Stimulated activated CD8-positive, alpha-beta memory T cell treated with anti-CD3 and anti-CD28 coated beads, Interleukin-7, amount 100 ng/mL, for 1 hour (primary cell): ENCODE measurements around the gene HMCN1.

ENCODE experiments used
- DNase-seq, 2 donors: peaks; one replicate each; pipeline ENCODE4 v3.0.0-alpha.2; 2020; ENCODE audit warnings: low read depth in 2 of 2

The HMCN1 gene

DNA sequence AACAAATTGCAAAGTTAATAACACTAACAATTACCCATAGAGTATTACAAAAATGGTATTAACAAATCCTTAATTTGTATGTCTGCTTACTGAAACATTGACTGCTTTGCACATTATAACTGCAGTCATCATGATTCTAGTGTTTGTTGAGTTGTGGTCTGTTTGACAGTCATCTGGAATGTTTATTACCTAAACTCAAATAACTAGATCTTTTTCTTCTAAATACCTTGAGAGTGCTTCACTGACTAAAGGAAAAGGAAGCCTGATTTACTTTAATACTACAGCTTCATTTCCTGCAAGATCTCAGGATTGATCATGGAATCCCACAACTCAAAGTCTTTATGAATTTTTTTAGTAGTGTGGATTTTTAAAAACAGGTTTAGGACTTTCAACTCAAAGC lies 70.0 kb downstream of the HMCN1 start:
- no peak for DNase-seq

DNA sequence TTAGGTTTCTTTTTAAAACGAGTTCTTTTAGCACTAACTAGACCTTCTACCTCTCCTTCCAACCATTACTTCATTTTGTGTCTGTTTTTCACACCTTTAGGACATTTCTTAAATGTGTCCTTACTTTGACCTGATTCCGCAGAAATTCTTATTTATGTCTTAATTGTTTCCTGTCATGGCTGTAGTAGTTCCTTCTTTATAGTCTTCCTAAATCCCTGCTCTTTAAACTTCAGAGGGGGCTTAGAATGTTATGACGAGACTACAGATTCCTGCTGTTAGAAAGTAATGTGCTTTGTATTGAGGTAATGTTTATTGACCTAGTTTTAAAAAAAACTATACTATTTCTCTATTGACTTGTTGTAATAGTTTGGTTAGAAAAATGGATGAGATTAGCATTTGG lies 70.4 kb downstream of the HMCN1 start:
- no peak for DNase-seq

- no peak for DNase-seq
These were observed 73.1 kb downstream of the HMCN1 start for GRCh38 chr1:185807275-185807674.

GRCh38 chr1:185808631-185809030 lies 74.4 kb downstream of the HMCN1 start:
- no peak for DNase-seq

DNA sequence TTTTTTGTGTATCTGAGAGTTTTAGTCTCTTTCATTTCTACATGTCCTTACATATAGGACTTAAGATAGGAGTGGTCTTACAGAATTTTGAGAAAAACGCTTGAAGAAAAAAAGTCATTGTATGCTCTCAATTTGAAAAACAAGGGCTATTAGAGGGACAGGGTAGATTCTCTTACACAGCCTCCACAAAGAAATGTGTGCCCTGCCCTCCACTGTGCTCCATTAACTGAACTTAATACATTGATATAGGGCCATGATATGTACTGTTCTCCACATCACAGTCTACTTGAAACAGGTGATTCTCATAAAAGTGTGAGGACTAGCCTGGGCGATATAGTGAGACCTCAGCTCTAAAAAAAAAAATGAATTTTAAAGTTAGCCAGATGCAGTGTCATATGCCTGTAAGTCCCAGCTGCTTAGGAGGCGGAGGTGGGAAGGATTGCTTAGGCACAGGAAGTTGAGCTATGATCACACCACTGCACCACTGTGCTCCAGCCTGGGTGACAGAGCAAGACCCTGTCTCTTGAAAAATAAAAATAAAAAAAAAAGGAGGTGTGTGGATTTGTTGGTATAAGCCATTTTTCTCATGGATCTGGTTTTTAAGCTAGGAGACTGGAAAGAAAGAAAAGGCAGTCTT lies 77.0 kb downstream of the HMCN1 start:
- DNase-seq: no peak

GRCh38 chr1:185812934-185813333 lies 78.7 kb downstream of the HMCN1 start:
- DNase-seq: no peak

DNA sequence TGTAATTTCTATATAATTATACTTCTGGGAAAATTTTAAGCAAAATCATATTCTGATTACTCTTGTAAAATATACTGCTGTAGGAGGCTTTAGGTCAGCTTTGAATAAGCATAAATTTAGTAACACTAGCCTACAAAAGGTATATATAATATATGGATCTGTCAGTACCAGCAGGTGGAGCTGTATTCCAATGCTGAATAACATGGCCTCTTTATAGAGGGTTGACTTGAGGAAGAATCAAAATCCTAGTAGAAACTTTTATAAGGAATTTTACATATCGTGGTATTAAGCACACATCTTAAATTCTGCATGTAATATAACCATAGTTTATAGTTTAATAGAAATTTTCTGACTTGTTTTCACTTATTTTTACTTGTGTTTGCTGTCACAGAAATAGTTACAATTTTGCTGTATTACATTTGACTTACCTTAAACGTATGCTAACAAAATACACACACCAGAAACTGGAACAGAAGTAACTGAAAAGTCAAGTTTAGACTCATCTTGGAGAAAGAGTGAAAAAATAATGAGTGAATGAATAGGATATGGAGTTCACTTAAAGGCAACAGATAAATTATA lies 79.3 kb downstream of the HMCN1 start:
- DNase-seq: no peak

DNA sequence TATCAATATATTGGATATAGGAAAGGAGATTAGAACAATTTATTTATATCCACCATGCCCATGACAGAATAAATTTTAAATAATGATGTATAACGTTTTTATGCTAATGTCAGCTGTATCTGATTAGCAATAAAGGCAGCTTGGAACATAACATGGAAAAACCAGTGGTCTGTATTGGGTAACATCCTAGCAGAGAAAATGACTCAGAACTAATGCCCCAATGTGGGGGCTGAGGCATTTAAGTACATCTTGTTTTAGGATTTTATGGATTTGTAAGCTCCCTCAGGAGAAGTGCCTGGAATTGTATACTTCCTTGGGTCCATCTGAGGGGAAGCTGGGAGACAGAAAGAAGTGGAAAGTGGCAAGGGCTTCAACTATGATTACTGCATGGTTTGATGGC lies 82.3 kb downstream of the HMCN1 start:
- no peak for DNase-seq

- no peak for DNase-seq
These were observed 85.6 kb downstream of the HMCN1 start for GRCh38 chr1:185819798-185820197.

GRCh38 chr1:185821612-185822385 lies 87.6 kb downstream of the HMCN1 start:
- DNase-seq: no peak

DNA sequence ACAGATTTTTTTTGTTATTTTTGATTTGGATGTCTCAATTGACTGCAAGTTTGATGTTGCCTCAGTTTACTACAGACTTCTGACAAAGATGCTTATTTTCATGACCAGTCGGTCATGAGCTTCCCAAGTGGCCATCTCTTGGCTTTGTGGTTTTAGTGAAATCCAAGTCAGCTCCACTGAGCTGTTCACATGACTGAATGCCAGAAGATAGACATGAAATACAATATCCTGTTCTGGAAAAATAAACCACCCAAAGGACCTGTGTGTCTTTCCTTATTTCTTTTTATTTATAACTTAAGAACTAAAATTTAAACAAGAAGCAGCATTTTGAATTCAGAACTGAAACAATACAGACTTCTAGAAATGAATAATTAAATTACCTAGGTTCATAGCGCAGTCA lies 89.3 kb downstream of the HMCN1 start:
- no peak for DNase-seq

DNA sequence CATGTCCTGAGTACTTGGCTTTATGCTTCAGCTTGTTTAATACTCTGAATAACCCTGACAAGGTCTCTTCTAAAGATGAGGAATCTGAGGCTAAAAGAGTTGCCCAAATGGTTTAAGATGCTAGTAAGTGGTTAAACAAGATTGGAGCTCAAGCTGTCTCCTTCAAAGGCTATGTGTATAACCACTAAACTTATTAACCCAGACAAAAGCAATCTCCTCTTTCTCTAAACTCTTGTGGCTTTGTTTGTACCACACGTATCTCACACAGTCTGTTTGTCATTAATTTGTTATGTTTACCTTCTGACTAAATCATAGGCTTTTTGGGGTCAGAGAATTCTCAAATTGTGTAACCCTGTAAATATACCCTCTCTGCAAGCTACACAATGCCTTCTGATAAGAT lies 89.9 kb downstream of the HMCN1 start:
- no peak for DNase-seq

- DNase-seq: no peak
These were observed 91.4 kb downstream of the HMCN1 start for GRCh38 chr1:185825556-185825955.

GRCh38 chr1:185834371-185834905 lies 100.2 kb downstream of the HMCN1 start:
- no peak for DNase-seq

- DNase-seq: no peak
These were observed 101.0 kb downstream of the HMCN1 start for GRCh38 chr1:185835191-185835590.

DNA sequence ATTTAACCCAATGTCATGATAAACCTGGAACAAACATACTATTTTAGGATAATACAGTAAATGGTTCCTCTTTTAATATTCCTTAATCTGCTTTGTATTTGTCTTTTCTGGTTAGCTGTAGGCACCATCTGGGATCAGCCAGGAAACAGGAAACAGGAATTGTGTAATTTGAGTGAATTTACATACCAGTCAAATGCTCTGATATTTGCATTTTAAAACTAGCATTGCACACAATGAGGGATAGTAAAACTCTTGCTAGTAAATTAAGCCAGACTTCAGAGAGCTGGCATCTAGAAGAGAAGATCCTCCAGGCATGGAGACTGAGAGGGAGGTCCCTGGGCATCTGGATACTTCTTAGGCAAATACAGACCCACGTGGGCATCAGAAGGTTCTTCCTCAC lies 103.5 kb downstream of the HMCN1 start:
- DNase-seq: no peak

DNA sequence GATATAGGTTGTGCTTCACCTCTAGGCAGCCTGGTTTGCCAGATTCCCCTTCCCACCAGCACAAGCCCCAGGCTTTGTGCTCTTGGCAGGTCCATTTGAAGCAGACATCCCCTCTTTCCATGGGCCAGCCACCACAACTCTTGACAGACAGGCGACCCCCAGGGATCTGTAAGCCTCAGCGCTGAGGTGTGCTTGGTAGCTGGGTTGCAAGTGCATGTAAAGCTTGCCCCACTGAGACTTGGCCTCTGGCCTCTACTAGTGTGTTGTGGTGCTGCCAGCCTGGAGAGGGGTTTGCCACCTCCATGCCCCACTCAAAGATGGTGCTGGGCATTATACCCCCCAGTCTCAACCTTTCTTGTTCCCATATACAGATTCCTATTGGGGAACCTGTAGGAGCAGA lies 103.9 kb downstream of the HMCN1 start:
- no peak for DNase-seq

- no peak for DNase-seq
These were observed 106.7 kb downstream of the HMCN1 start for GRCh38 chr1:185840880-185841279.

- DNase-seq: no peak
These were observed 109.2 kb downstream of the HMCN1 start for GRCh38 chr1:185843297-185843869.

DNA sequence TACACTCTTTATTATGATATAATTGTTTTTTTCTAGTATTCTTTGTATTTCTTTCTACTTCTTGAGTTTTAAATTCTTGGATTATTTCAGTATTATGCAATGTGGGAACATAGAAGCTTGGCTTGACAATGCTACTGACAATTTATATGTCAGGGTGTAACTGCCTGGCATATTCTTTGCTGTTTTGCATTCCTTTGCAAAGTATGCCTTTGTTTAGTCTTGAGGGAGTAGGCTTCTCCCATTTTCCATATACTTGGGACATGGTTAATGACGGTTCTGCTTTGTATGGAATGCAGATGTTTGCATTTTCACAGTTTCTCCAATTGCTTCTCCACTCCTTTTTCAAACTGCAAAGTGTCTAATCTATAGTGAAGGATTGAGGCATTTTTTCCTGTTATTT lies 109.8 kb downstream of the HMCN1 start:
- no peak for DNase-seq

DNA sequence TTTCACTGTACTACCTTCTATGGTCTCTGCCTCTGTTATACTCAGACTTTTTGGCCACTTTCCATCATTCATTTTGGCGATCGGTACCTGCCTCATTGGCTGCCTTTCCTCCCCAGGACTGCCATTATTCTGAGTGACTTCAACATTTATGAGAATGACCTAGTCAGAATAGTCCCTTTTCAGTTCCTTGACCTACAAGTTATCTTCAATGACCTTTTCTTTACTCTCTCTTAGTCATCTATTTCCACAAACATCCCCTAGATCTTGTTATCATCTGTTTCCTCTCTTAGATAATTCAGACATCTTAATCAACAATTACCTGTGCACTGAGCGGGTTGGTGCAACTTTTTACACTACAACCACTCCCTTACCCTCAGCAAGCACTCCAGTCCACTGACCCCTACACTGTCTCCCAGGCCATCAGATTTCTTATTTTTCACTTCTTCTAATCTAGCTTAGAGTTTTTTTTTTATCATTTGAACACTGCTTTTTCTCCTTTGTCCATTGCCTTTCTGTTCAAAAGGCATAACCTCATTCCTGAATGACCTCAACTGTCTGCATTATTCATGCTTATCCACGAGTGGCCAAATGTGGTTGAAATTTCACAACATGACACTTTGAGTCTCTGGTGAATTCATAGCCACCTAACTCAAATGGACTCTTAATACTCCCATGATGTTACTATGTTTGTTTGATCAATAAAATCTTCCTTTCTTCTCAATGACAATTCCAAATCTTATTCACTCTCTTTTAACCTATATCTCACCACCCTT lies 112.7 kb downstream of the HMCN1 start:
- no peak for DNase-seq

DNA sequence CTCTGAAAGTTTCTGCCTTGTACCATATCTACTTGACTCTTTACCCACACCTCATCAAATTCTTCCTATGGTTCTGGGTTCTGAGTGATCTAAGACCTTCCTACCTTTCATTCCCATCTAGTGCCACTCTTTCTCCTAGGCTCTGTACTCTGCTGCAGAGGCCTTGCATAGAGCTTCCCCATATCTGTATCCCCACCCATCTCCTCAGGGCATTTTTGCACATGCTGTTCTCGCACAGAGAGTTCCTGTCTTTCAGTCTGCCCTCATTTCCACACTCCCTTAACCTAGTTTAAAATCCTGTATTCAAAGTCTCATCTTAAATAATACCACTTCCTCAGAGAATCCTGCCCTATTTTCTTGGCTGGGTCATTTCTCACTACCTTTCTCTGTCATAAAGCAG lies 114.8 kb downstream of the HMCN1 start:
- no peak for DNase-seq
